ENCODE measurements around the gene AXIN1.

AXIN1 gene

DNA sequence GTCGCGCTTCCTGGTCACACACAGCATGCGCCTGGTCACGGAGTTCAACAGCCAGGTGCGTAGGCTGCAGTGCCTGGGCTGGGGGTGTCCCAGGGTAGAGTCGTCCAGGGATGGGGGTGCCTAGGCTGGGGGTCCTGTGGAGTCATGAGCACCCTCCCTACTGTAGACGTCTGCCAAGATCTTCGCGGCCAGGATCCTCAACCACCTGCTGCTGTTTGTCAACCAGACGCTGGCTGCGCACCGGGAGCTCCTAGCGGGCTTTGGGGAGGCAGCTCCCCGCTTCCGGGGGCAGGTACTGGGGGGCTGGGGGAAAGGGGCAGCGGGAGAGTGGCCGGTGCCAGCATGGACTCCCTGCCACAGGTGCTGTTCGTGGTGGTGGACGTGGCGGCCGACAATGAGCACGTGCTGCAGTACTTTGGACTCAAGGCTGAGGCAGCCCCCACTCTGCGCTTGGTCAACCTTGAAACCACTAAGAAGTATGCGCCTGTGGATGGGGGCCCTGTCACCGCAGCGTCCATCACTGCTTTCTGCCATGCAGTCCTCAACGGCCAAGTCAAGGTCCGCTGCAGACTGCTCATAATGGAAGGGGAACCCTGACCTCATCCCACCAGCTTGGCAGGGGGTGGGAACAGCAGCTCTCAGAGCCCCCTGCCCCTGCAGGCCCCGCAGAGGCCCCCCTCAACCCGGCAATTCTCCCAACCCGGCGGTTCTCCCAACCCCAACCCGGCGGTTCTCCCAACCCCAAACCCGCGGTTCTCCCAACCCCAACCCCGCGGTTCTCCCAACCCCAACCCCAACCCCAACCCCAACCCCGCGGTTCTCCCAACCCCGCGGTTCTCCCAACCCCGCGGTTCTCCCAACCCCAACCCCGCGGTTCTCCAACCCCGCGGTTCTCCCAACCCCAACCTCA, 67.1 kb downstream of the AXIN1 start:
- TF ChIP-seq, protein P1, sequence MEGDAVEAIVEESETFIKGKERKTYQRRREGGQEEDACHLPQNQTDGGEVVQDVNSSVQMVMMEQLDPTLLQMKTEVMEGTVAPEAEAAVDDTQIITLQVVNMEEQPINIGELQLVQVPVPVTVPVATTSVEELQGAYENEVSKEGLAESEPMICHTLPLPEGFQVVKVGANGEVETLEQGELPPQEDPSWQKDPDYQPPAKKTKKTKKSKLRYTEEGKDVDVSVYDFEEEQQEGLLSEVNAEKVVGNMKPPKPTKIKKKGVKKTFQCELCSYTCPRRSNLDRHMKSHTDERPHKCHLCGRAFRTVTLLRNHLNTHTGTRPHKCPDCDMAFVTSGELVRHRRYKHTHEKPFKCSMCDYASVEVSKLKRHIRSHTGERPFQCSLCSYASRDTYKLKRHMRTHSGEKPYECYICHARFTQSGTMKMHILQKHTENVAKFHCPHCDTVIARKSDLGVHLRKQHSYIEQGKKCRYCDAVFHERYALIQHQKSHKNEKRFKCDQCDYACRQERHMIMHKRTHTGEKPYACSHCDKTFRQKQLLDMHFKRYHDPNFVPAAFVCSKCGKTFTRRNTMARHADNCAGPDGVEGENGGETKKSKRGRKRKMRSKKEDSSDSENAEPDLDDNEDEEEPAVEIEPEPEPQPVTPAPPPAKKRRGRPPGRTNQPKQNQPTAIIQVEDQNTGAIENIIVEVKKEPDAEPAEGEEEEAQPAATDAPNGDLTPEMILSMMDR (IDR thresholded peaks at IDR 0.05; ENCODE audit: insufficient read depth, low read depth, low read length, missing control alignments) = no peak
- H3K4me3 ChIP-seq (ENCODE audit: low read length) = no peak overlapping the region
- no peak for DNase-seq (ENCODE audit: low read depth)

- DNase-seq (ENCODE audit: low read depth) = no peak
- TF ChIP-seq, protein P1 (IDR thresholded peaks at IDR 0.05; ENCODE audit: insufficient read depth, low read depth, low read length, missing control alignments) = no peak
- no peak overlapping the region for H3K4me3 ChIP-seq (ENCODE audit: low read length)
These were observed 68.1 kb downstream of the AXIN1 start for GRCh38 chr16:284204-285120.

DNA sequence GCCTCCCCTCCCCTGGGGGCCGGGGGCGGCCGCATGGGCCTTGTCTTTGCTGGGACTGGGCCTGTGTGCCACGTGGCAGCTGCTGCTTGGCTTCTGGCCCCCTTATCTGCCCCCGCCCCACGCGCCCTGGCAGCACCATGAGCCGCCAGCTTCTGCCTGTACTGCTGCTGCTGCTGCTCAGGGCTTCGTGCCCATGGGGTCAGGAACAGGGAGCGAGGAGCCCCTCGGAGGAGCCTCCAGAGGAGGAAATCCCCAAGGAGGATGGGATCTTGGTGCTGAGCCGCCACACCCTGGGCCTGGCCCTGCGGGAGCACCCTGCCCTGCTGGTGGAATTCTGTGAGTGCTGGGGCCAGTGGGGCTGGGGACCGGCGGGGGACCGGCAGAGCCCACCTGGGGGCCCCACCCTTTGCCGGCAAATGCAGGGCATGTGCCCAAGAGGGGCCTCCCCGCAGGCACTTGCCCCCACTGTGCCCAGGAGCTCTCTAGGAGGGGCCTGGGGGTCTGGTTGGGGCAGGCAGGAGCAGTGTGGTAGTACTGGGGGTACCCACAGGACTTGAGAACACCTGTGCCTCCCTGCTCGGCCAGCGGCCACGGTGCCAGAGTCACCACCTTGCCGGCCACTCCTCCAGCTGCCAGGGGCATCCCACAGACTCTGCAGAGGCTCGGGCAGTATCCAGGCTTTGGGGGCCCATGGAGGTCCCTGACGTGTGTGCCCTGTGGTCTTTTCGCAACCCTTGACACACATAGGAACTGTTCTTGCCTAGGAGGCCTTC, 69.3 kb downstream of the AXIN1 start, which contains the start of gene PDIA2:
Gene PDIA2 (plus strand): TSS at position 132 of the 773 bp plus-strand sequence. CDS start 6 bp downstream, at position 138.
- H3K4me3 ChIP-seq (ENCODE audit: low read length) = no peak within 1 kb of the TSS
- no peak for DNase-seq (ENCODE audit: low read depth)
- TF ChIP-seq, protein P1 (IDR thresholded peaks at IDR 0.05; ENCODE audit: insufficient read depth, low read depth, low read length, missing control alignments) = no peak

GRCh38 chr16:282491-282890, 70.0 kb downstream of the AXIN1 start:
- TF ChIP-seq, protein P1 (IDR thresholded peaks at IDR 0.05; ENCODE audit: insufficient read depth, low read depth, low read length, missing control alignments) = no peak
- H3K4me3 ChIP-seq (ENCODE audit: low read length) = no peak overlapping the region
- no peak for DNase-seq (ENCODE audit: low read depth)

DNA sequence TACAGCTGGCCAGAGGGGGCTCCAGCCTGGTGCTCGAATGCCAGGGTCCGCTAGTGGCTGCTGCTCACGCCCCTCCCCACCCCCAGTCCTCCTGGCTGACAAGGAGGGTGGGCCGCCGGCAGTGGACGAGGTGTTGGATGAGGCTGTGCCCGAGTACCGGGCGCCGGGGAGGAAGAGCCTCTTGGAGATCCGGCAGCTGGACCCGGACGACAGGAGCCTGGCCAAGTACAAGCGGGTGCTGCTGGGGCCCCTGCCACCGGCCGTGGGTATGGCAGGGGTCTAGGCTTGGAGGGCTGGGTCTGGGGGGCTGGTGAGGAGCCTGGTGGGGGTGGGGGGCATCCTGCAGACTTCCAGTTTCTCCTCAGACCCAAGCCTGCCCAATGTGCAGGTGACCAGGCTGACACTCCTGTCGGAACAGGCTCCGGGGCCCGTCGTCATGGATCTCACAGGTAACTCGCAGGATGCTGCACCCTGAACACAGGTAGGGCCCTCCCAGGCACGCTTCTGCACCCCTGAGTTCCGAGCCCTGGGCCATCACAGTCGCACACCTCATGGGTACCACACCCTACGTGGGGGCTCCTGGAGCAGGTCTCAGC, 70.8 kb downstream of the AXIN1 start:
- DNase-seq (ENCODE audit: low read depth) = no peak
- TF ChIP-seq, protein P1 (IDR thresholded peaks at IDR 0.05; ENCODE audit: insufficient read depth, low read depth, low read length, missing control alignments) = no peak
- no peak overlapping the region for H3K4me3 ChIP-seq (ENCODE audit: low read length)

Measured in epithelial cell of esophagus (primary cell).